ENCODE measurements around the gene SYT3. TPM values are rescaled to one million over a fixed set of nuclear protein-coding genes. Genes with fewer than 3 reads are reported as not detected.

Gene SYT3
- polyA plus RNA-seq, 1 donor from 2014 or later: 14.8 TPM

DNA sequence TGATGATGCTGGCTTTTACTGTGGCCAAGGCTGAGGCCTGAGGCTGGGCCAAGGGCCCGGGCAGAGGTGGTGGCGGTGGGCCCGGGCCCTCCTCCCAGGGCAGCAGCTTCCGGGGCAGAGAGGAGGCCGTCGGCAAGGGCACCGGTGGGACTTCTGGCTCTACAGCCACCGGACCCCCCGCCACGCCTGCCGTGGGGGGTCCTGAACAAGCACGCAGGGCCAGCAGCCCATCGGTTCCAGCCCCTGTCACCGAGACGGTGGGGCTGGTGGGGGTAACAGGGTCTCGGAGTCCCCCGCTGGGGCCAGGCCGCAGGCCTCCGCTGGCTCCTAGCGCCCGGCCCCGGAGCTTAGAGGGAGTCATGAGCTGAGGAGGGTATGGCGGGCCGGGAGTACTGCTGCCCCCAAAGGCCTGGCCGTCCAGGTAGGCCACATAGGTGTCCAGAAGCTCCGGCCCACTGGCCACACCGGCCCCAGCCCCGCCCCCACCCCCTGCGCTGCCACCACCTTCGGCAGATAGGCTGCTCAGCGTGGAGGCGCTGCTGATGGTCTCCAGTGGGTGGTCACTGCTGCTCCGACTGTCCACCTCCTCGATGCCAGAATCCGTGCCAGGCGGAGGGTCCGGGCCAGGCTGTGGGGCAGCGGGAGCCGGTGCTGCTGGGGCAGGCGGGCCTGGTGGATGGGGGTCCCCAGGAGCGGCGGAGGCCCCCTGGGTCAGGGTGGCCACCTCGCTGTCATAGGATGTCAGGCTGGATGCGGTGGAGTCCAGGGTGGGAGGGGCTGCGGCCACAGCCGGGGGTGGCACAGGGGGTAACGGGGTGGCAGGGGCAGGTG, 26.9 kb upstream of the SYT3 start:
- H2AFZ ChIP-seq (ENCODE audit: low read depth, low read length): no peak overlapping the region
- H3K4me3 ChIP-seq (ENCODE audit: low read length): no peak overlapping the region
- no peaks in the 10 kb centered on the region for H3K79me2 ChIP-seq (replicated peaks; ENCODE audit: insufficient read depth, low read length)
- H3K9ac ChIP-seq (ENCODE audit: low read length): no peak overlapping the region
- H3K9me3 ChIP-seq (ENCODE audit: low read length): no peaks in the 10 kb centered on the region
- no peak overlapping the region for H3K4me2 ChIP-seq (ENCODE audit: low read length)
- H4K20me1 ChIP-seq (ENCODE audit: insufficient read depth): no peaks in the 10 kb centered on the region
- H3K27me3 ChIP-seq (ENCODE audit: insufficient read depth, low read depth, low read length): peaks cover 14% of the 10 kb centered on the region
- H3K9me2 ChIP-seq (ENCODE audit: insufficient read depth, low read length): no peaks in the 10 kb centered on the region
- TF ChIP-seq SMC3 (conservative IDR thresholded peaks at IDR 0.05; ENCODE audit: poor library complexity): no peak
- no peak for TF ChIP-seq EP300 (conservative IDR thresholded peaks at IDR 0.05; ENCODE audit: poor library complexity, severe bottlenecking)
- no peaks in the 10 kb centered on the region for H3K36me3 ChIP-seq (ENCODE audit: insufficient read depth, low read length)
- H3F3A ChIP-seq (ENCODE audit: insufficient read depth, low read length, poor library complexity, severe bottlenecking): no peaks in the 10 kb centered on the region
- H3K27ac ChIP-seq (ENCODE audit: low read length): no peak overlapping the region

DNA sequence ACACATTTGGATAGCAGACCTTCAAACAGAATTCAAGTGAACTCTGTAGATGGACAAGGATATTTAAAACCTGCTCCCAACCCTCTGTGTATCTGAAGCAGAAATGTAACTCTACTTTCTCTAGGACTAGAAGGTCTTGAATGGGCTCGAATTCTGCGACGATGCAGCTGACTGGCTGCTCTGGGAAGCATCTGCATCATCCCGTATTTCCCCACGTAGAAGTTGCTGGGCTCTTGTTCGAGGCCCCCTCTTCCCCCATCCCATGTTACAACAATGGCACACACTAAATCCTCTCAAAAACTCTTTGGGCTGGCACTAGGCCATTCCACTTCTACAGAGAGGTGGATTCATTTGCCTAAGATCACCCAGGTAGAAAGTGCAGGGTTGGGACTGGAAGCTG, 24.5 kb upstream of the SYT3 start:
- Histone ChIP-seq H3K27ac (ENCODE audit: low read length) (no peak overlapping the region), H3K4me2 (ENCODE audit: low read length) (no peak overlapping the region), H4K20me1 (ENCODE audit: insufficient read depth) (no peaks in the 10 kb centered on the region), H3K79me2 (replicated peaks; ENCODE audit: insufficient read depth, low read length) (no peaks in the 10 kb centered on the region), H3K36me3 (ENCODE audit: insufficient read depth, low read length) (no peaks in the 10 kb centered on the region), H3K4me3 (ENCODE audit: low read length) (no peak overlapping the region), H3K9me2 (ENCODE audit: insufficient read depth, low read length) (no peaks in the 10 kb centered on the region), H2AFZ (ENCODE audit: low read depth, low read length) (no peak overlapping the region), H3K9ac (ENCODE audit: low read length) (no peak overlapping the region), H3K27me3 (ENCODE audit: insufficient read depth, low read depth, low read length) (peaks cover 12% of the 10 kb centered on the region), H3F3A (ENCODE audit: insufficient read depth, low read length, poor library complexity, severe bottlenecking) (no peaks in the 10 kb centered on the region), H3K9me3 (ENCODE audit: low read length) (no peaks in the 10 kb centered on the region)
- no peak for TF ChIP-seq TAF1 (IDR thresholded peaks at IDR 0.05; ENCODE audit: low read depth)
- no peak for TF ChIP-seq POLR2AphosphoS5 (IDR thresholded peaks at IDR 0.05)
- no peak for TF ChIP-seq SMC3 (conservative IDR thresholded peaks at IDR 0.05; ENCODE audit: poor library complexity)
- no peak for TF ChIP-seq MXI1 (conservative IDR thresholded peaks at IDR 0.05; ENCODE audit: poor library complexity, severe bottlenecking)
- no peak for TF ChIP-seq EP300 (conservative IDR thresholded peaks at IDR 0.05; ENCODE audit: poor library complexity, severe bottlenecking)
- TF ChIP-seq EZH2 (IDR thresholded peaks at IDR 0.05; ENCODE audit: borderline replicate concordance, insufficient read depth, low read length, poor library complexity, severe bottlenecking): no peak

DNA sequence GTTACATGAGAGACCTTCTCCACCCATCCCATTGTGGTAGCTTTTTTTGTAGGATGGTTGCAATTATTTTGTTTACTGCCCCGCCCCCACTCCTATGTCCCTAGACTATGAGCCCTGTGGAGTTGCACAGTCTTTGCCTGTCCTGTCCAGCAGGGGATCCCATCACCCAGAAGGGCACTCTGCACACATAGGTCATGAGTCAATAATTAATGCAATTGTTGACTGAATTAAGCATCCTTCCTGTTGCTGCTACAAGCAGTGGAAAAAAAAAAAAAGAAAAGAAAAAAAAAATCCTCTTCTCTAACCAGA, 23.8 kb upstream of the SYT3 start:
- H3K9ac ChIP-seq (ENCODE audit: low read length): no peak overlapping the region
- no peak overlapping the region for H3K4me2 ChIP-seq (ENCODE audit: low read length)
- TF ChIP-seq, protein P1, sequence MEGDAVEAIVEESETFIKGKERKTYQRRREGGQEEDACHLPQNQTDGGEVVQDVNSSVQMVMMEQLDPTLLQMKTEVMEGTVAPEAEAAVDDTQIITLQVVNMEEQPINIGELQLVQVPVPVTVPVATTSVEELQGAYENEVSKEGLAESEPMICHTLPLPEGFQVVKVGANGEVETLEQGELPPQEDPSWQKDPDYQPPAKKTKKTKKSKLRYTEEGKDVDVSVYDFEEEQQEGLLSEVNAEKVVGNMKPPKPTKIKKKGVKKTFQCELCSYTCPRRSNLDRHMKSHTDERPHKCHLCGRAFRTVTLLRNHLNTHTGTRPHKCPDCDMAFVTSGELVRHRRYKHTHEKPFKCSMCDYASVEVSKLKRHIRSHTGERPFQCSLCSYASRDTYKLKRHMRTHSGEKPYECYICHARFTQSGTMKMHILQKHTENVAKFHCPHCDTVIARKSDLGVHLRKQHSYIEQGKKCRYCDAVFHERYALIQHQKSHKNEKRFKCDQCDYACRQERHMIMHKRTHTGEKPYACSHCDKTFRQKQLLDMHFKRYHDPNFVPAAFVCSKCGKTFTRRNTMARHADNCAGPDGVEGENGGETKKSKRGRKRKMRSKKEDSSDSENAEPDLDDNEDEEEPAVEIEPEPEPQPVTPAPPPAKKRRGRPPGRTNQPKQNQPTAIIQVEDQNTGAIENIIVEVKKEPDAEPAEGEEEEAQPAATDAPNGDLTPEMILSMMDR (IDR thresholded peaks at IDR 0.05; ENCODE audit: poor library complexity, severe bottlenecking): no peak
- TF ChIP-seq TAF1 (IDR thresholded peaks at IDR 0.05; ENCODE audit: low read depth): no peak
- TF ChIP-seq EP300 (conservative IDR thresholded peaks at IDR 0.05; ENCODE audit: poor library complexity, severe bottlenecking): no peak
- no peak for TF ChIP-seq POLR2AphosphoS5 (IDR thresholded peaks at IDR 0.05)
- no peak for TF ChIP-seq RAD21 (conservative IDR thresholded peaks at IDR 0.05)
- no peaks in the 10 kb centered on the region for H3K36me3 ChIP-seq (ENCODE audit: insufficient read depth, low read length)
- no peaks in the 10 kb centered on the region for H3K9me3 ChIP-seq (ENCODE audit: low read length)
- no peak overlapping the region for H2AFZ ChIP-seq (ENCODE audit: low read depth, low read length)
- H3F3A ChIP-seq (ENCODE audit: insufficient read depth, low read length, poor library complexity, severe bottlenecking): no peaks in the 10 kb centered on the region
- H4K20me1 ChIP-seq (ENCODE audit: insufficient read depth): no peaks in the 10 kb centered on the region
- no peaks in the 10 kb centered on the region for H3K9me2 ChIP-seq (ENCODE audit: insufficient read depth, low read length)
- H3K27me3 ChIP-seq (ENCODE audit: insufficient read depth, low read depth, low read length): peaks cover 8% of the 10 kb centered on the region
- H3K4me3 ChIP-seq (ENCODE audit: low read length): no peak overlapping the region
- H3K79me2 ChIP-seq (replicated peaks; ENCODE audit: insufficient read depth, low read length): no peaks in the 10 kb centered on the region
- H3K27ac ChIP-seq (ENCODE audit: low read length): no peak overlapping the region
